GM13976 (cell line): ENCODE results near the gene SKI.

ENCODE experiments used
- DNase-seq: peaks from one replicate; pipeline ENCODE4 v3.0.0; 2012; ENCODE audit warnings: low spot score
- in situ Hi-C: fragments of 300-500 bp; cut with MboI; formaldehyde crosslinking; loops from one replicate; pipeline ENCODE4 v1.12.0; 2022; ENCODE audit warnings: low sequenced_read_pairs, mixed read lengths, inconsistent platforms; ENCODE audit not compliant: unreplicated experiment
- TF ChIP-seq, protein P1 (sequence below): IDR thresholded peaks from 2 replicates; pipeline ENCODE4 v1.5.1; 2012; ENCODE audit warnings: borderline replicate concordance, mild to moderate bottlenecking; ENCODE audit not compliant: insufficient read depth; ENCODE audit errors: extremely low read depth, missing control alignments, control extremely low read depth

The SKI gene

DNA sequence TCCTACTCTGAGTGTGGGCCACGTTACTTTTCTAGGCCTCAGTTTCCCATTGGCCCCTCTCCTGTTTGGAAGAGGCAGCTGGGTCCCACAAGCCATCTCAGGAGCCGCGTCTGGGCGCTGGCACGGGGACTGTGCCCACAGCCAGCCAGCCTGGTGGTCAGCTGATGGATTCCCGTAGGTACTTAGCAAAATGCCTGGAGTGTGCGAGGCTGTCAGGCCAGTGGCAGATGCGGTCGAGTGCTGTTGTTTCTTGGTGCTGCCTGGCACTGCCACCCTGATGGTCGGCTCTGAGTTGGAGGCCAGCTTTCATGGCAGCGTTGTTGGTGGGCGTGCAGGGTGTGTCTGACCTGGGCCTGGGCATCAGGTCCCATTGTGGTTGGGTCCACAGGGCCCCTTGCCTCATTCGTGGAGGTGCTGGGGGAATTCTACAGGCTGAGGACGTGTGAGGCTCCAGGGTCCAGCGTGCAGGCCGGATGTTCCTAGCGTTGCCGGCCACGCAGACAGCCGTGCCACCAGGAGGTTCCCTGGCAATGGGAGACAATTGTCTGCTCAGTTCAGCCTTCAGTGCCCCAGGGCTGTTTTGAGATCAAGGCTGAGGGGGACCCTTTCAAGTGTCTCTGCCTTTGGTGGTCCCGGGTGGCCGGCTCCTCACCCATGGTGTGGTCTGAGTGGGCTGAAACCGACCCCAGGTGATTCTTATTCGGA is 20.9 kb downstream of the SKI start:
- in situ Hi-C loops, result no loop called here
- no peak for DNase-seq
- TF ChIP-seq, protein P1, sequence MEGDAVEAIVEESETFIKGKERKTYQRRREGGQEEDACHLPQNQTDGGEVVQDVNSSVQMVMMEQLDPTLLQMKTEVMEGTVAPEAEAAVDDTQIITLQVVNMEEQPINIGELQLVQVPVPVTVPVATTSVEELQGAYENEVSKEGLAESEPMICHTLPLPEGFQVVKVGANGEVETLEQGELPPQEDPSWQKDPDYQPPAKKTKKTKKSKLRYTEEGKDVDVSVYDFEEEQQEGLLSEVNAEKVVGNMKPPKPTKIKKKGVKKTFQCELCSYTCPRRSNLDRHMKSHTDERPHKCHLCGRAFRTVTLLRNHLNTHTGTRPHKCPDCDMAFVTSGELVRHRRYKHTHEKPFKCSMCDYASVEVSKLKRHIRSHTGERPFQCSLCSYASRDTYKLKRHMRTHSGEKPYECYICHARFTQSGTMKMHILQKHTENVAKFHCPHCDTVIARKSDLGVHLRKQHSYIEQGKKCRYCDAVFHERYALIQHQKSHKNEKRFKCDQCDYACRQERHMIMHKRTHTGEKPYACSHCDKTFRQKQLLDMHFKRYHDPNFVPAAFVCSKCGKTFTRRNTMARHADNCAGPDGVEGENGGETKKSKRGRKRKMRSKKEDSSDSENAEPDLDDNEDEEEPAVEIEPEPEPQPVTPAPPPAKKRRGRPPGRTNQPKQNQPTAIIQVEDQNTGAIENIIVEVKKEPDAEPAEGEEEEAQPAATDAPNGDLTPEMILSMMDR, result no peak

DNA sequence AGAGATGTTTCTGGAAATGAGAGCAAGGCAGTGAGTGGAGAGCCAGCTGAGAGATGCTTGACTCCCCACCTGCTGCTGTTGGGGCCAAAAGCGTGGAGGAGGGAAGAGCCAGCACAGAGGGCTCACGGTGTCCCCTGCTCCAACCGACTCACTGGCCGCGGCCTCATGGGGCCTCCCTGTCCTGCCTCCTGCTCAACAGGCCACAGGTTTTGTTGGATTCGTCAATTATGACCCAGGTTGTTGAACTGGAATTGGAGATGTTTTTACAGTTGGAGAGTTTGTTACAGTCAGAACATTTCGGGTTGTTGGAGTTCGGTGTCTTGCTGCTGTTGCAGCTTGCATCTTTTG is 21.4 kb downstream of the SKI start:
- DNase-seq, result no peak
- in situ Hi-C loops, result no loop called here
- TF ChIP-seq, protein P1, result no peak

DNA sequence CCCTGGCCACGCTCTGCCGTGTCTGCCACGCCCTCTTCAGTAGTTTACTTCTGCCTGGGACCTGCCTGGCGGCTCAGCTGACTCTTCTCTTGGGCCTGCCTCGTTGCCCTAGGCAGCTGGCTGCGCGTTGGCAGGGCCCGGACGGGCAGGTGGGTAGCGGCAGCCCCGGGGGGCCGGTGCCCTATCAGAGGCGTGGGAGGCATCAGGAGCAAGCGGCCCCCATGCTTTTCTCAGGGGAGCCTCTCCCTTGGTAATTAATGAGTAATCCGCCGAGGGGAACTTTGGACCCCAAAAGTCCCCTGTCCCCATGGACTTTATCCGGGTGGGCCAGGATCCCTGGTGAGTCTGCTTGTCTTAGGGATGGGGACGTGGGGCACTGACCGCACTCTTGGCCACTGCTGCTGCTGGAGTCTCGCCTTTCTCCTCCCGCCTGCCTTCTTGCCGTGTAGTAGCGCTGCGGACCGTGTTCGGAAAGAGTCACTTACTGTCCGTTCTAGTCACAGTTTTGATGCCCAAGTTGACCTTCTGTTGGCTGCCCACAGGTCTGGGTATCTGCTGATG is 22.7 kb downstream of the SKI start:
- in situ Hi-C loops, result no loop called here
- TF ChIP-seq, protein P1, result no peak
- no peak for DNase-seq

DNA sequence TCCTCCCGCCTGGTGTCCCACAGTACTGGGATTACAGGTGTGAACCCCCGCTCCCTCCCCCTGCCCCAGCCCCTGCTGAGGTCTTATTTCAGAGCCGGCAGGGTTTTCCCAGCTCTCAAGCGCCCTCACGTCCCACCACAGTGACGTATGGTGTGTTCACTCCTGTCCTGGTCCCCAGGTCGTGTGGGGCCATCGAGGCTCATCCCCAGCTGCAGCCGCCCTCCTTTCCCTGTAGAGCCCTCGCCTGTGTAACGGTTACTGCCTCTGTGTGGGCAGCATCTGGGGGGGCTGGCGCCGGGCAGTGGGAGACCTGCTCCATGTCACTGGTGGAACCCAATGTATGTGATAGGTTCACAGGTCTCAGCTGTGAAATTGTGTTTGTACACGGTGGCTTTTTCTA is 23.2 kb downstream of the SKI start:
- DNase-seq, result no peak
- TF ChIP-seq, protein P1, result no peak
- in situ Hi-C loops, result no loop called here

DNA sequence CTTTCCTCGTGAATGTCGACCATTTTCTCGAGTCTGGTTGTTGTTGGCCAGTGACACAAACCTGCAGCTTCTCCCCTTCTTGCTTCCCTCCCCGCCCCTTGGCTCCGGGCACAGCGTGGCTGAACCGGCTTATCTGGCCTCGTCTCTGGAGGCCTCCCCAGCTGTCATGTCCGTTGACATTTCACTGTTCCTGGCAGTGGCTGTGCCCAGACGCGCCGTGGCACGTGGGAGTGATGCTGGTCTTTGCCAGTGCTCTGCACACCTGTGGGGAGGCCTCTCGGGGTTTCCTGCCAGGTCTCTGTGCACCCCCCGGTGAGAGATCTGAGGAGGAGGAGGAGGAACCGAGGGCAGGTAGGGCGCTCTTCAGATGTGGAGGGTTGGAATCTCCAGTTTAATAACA is 23.7 kb downstream of the SKI start:
- in situ Hi-C loops, result no loop called here
- no peak for DNase-seq
- TF ChIP-seq, protein P1, result no peak

DNA sequence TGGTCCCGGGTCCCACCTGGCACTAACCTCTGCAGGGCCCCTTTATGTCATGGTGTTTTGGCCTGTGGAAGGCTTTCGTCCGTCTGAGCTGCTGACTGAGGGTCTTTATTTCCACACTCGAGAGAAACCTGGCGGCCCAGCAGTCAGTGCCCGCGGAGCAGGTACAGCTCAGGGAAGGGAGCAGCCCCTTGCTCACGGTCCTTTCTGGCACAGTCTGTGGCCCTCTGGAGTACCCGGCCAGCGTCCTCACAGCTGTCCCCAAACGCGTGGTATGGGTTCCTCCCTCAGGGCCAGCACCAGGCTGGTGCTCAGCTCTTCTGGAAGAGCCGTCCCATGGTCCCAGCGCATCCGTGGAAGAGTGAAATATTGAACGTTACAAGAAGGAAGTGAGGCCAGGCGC is 24.3 kb downstream of the SKI start:
- TF ChIP-seq, protein P1, result no peak
- DNase-seq, result no peak
- in situ Hi-C loops, result no loop called here
